Measurements from ENCODE around the gene GTF2F1.

GRCh38 chr19:6423499-6424194 is 30.7 kb upstream of the GTF2F1 start:
- TF ChIP-seq POLR2AphosphoS5 (IDR thresholded peaks at IDR 0.05) (no peak), POLR2A (IDR thresholded peaks at IDR 0.05) (no peak)
